GM12873 (cell line): ENCODE data around the gene ROR2.

Source experiments
- CTCF ChIP-seq: IDR thresholded peaks from 2 replicates; pipeline ENCODE4 v1.5.1; 2012; ENCODE audit warnings: low read depth, mild to moderate bottlenecking, moderate library complexity, low read length, control low read depth; ENCODE audit not compliant: insufficient read depth; ENCODE audit errors: missing control alignments

Gene ROR2

GRCh38 chr9:91929331-91929730 is 20.7 kb downstream of the ROR2 start:
- no peak for TF ChIP-seq CTCF

DNA sequence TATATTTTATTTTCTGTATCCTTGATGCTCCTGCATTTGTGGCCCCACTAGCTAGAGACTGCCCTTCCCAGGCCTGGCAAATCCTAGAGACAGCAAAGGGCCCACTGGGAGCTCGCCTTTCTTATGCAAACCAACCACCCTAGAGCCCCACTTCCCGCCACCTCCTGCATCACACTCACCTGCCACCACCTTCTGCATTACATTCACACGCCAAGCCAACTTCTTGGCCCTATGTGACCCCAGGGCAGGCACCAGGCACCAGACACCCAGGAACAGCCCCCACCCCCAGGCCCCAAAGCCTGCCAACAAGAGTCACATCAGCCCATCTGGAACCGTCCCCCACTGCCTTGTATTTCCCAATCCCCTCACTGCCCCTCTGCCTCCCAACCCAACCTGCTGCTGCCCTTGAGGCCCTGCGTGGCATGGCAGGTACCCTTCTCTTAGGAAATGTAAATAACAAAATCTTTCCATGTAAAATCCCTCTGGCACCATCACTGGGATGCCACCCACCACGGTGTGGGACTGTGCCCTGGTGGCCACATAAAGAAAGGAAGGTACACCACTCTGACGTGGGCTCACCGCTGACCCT is 22.0 kb downstream of the ROR2 start:
- TF ChIP-seq CTCF: no peak

GRCh38 chr9:91924090-91924489 is 25.9 kb downstream of the ROR2 start:
- no peak for TF ChIP-seq CTCF

DNA sequence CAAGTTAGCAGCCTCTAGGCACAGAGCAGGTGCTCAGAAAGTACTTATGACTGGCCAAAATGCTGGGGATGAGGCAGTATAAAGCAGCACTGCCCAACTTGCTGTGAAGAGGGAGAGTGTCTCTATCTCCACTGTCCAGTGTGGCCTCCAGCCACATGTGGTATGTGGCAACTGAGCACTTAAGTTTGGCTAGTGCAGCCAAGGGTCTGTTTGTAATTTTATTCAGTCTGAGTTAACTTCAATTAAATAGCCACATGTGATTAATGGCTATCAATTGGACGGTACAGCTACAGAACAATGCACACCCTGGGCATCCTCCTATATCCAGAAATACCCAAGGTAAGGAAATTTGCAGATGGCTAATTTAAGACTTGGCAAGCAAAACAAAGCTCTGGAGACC is 26.9 kb downstream of the ROR2 start:
- no peak for TF ChIP-seq CTCF

- no peak for TF ChIP-seq CTCF
These were observed 28.7 kb downstream of the ROR2 start for GRCh38 chr9:91921371-91921770.

GRCh38 chr9:91920630-91921350 is 29.2 kb downstream of the ROR2 start:
- no peak for TF ChIP-seq CTCF

DNA sequence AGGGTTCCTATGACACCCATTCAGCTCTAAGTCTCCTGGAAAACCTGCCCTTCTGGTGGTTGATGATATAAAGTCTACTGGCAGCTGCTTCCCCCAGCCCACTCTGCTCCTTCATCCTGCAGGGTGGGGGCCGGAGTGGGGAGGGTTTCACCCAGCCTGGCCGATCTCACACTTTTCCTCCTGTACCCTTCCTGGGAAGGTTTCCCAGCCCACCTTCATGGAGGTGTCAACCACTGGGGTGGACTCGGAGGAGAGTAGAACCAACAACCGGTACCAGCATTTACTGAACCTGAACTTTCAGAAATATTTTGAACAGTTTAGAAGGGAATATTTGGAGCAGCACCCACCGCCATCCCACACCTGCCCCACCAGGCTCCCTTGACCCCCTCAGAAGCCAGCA is 30.4 kb downstream of the ROR2 start:
- no peak for TF ChIP-seq CTCF
